ENCODE measurements around the gene NANS.
A peak's percentile ranks its signal among the peaks of the same experiment; 100 is the strongest.

The NANS gene

DNA sequence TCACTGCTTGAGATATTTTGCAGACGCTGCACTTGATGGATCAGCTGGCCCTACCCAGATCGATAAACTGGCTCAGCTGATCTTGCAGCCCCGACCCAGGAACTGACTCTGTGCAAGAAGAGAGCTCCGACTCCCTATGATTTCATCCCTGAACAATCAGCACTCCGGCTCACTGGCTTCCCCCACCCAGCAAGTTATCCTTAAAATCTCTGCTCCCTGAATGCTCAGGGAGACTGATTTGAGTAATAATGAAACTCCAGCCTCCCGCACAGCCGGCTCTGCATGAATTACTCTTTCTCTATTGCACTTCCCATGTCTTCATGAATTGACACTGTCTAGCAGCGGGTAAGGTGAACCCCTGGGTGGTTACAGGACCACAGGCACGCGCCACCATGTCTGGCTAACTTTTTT is 16.9 kb upstream of the NANS start:
- H3K36me3 ChIP-seq (ENCODE audit: control insufficient read depth, insufficient read depth, low read length): no peaks in the 10 kb centered on the region
- H3K4me3 ChIP-seq (replicated peaks; ENCODE audit: low read depth, low read length): peak overlapping the region; percentile 36
- no peak for DNase-seq (ENCODE audit: extremely low read depth, insufficient read length)
- no peak for TF ChIP-seq CTCF (IDR thresholded peaks at IDR 0.05; ENCODE audit: insufficient read depth, low read length, poor library complexity, severe bottlenecking)
- no peaks in the 10 kb centered on the region for H3K27me3 ChIP-seq (replicated peaks; ENCODE audit: control insufficient read depth, insufficient read depth, low read length)

DNA sequence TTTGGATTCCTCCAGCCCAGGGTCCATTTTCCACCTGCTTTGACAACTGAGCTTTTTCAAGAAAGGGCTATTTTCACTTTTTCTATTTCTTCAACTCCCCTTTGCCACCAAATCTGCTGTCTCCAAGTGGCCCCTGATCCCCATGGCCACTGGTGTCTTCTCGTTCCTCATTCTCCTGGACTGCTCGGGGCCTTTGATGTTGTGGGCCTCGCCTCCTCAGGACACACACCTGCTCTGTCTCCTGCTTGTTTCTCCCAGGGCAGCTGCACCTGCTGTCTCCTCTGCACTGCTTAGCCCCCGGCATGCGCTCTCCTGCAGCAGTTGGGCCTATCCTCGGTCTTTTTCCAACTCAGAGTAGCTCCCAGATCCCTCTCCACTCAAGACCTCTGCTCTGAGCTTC is 16.3 kb upstream of the NANS start:
- no peak for TF ChIP-seq CTCF (IDR thresholded peaks at IDR 0.05; ENCODE audit: insufficient read depth, low read length, poor library complexity, severe bottlenecking)
- no peak for DNase-seq (ENCODE audit: extremely low read depth, insufficient read length)
- Histone ChIP-seq H3K4me3 (replicated peaks; ENCODE audit: low read depth, low read length) (no peak overlapping the region), H3K27me3 (replicated peaks; ENCODE audit: control insufficient read depth, insufficient read depth, low read length) (no peaks in the 10 kb centered on the region), H3K36me3 (ENCODE audit: control insufficient read depth, insufficient read depth, low read length) (no peaks in the 10 kb centered on the region)

- no peak overlapping the region for H3K4me3 ChIP-seq (replicated peaks; ENCODE audit: low read depth, low read length)
- H3K27me3 ChIP-seq (replicated peaks; ENCODE audit: control insufficient read depth, insufficient read depth, low read length): no peaks in the 10 kb centered on the region
- no peak for TF ChIP-seq CTCF (IDR thresholded peaks at IDR 0.05; ENCODE audit: insufficient read depth, low read length, poor library complexity, severe bottlenecking)
- no peak for DNase-seq (ENCODE audit: extremely low read depth, insufficient read length)
- H3K36me3 ChIP-seq (ENCODE audit: control insufficient read depth, insufficient read depth, low read length): peaks cover 1% of the 10 kb centered on the region
These were observed 12.6 kb upstream of the NANS start for GRCh38 chr9:98043915-98044314.

DNA sequence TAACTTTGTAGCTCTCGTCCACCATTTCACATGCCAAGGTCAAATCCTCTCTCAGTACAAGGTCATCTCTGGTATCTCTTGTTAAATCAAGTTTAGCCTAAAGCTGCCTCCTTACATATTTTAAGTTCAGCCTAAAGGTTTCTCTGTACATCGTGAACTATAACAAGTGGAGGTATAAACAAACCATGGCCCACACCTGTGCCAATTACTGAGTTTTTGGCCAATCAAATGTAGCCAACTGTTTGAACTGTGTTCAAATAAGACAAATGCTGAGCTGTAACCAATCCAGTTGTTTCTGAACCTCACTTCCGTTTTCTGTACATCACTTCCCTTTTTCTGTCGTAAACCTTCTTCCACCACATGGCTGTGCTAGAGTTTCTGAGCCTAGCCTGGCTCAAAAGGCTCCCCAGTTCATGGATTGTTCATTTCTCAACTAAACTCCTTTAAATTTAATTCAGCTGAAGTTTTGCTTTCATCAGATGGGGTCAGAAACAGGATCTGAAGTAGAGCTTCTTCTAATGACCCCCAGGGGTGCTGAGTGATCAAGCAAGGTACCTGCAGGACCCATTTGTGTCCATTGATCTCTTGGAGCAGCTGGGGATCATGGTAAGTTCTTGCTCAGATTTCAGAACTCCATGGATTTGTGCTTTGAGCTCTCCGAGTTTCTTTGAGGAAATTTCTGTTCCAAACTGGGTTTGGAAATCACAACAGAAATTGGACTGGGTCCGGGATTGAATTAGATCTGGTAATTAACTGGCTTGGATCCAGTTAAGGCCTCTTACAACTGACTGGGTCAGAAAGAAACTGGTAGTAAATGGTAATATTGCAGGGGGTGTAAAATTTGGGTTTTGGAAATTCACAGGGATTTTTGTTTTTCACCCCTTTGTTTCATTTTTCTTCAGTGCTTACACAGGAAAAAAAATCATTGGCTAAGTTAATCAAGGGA is 11.0 kb upstream of the NANS start:
- TF ChIP-seq CTCF (IDR thresholded peaks at IDR 0.05; ENCODE audit: insufficient read depth, low read length, poor library complexity, severe bottlenecking): no peak
- peak overlapping the region; percentile 64 for H3K4me3 ChIP-seq (replicated peaks; ENCODE audit: low read depth, low read length)
- no peaks in the 10 kb centered on the region for H3K27me3 ChIP-seq (replicated peaks; ENCODE audit: control insufficient read depth, insufficient read depth, low read length)
- DNase-seq (ENCODE audit: extremely low read depth, insufficient read length): peak; percentile 43
- H3K36me3 ChIP-seq (ENCODE audit: control insufficient read depth, insufficient read depth, low read length): peaks cover 1% of the 10 kb centered on the region

- no peak for TF ChIP-seq CTCF (IDR thresholded peaks at IDR 0.05; ENCODE audit: insufficient read depth, low read length, poor library complexity, severe bottlenecking)
- Histone ChIP-seq H3K36me3 (ENCODE audit: control insufficient read depth, insufficient read depth, low read length) (peaks cover 1% of the 10 kb centered on the region), H3K4me3 (replicated peaks; ENCODE audit: low read depth, low read length) (peak overlapping the region; percentile 64), H3K27me3 (replicated peaks; ENCODE audit: control insufficient read depth, insufficient read depth, low read length) (no peaks in the 10 kb centered on the region)
- DNase-seq (ENCODE audit: extremely low read depth, insufficient read length): no peak
These were observed 10.4 kb upstream of the NANS start for GRCh38 chr9:98046180-98046543.

Measured in GM06990 (cell line).